Fibroblast of skin of scalp (primary cell): ENCODE data around the gene SYT14.
"Not testable (repeated sequence)": the region's sequence is repeated elsewhere in the genome, so short reads cannot be mapped to it uniquely, and the experiment has no call there.

Source experiments
- DNase-seq: peaks from one replicate; pipeline ENCODE4 v3.0.0-alpha.2; 2013

The SYT14 gene

DNA sequence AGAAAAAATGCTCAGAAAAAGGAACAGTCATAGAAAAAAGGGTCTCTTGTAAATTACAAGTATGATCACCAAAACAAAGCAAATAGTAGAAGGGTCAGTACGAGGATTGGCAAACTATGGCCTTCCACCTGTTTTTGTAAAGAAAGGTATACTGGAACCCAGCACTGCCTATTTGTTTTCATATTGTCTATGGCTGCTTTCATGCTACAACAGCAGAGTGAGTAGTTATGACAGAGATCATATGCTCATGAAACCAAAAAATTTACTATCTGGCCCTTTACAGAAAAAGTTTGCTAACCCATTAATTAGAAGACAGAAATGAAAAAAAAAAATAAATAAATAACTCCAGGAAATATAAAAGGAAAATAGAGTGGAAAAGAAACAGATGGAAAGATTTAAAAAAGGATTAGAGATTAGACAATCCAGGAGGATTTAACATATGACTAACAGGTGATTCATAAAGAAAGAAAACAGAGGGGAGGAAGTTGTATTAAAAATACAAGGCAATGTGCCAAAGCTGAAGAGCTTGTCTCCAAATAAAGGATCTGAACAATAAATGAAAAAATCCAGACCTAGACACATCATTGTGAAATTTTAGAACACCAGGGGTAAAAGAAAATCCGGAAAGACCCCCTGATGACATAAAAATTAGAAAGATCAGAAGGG lies 186.0 kb downstream of the SYT14 start:
- DNase-seq = peak; percentile 78

DNA sequence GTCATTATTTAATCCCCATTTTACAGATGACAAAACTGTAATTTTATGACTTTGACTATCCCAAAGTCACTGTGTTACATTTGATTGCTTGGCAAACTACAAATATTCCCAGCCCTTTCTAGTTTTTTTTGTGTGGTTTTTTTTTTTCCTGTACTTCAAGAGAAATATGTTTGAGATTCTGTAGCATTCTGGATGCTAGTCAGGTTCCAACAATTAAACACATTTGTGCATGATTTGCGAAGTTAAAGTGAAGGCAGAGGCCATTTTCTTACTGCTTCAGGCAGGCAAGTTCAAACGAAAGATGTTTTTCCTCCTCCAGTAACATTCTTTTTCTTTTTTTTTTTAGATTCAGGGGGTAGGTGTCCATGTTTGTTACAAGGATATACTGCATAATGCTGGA lies 186.7 kb downstream of the SYT14 start:
- peak; percentile 25 for DNase-seq

DNA sequence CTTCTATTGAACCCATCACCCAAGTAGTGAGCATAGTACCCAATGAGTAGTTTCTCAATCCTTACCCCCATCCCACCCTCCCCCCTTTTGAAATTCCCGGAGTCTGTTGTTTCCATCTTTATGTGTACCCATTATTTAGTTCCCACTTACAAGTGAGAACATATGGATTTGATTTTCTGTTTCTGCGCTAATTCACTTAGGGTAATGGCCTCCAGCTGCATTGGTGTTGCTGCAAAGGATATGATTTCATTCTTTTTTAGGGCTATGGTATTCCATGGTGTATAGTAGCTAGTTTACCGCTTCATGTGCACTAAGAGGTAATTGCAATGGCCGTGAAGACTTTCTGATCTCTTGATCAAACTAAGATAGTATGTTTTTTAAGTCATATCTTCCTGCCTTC lies 187.1 kb downstream of the SYT14 start:
- peak; percentile 62 for DNase-seq

DNA sequence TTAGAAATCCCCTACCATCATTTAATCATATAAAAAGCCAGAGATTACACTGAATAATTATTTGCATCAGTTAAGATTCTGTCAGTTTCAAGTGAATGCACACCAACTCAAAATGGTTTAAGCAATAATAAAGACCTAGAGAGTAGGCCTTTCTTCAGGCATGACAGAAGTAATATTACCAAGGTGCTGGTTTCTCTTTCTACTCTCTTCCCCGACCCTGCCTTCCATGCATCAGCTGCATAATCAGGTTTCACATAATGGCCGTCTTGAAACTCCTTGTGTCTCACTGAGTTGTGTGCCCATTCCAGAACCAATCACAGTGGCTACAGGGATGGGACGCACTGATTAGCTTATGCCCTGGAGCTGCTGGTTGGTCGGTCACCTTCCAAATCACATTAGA lies 191.1 kb downstream of the SYT14 start:
- DNase-seq = no peak

DNA sequence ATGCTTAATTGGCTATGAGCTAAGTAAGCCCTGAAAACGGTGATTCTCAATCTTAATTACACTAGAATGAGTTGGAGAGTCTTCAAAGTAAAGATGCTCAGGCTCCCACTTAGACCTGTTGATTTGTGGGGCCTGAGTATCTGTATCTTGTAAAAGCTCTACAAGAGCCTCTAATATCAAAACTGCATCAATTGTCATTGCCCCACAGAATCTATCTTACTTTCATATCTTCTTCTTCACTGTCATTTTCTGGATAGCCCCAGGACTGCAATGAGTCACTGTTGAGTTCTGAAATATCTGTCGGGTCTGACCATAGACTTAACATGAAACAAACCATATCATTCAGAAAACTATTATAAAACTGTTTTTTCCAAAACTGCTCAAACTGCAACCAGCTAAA lies 191.7 kb downstream of the SYT14 start:
- no peak for DNase-seq

DNA sequence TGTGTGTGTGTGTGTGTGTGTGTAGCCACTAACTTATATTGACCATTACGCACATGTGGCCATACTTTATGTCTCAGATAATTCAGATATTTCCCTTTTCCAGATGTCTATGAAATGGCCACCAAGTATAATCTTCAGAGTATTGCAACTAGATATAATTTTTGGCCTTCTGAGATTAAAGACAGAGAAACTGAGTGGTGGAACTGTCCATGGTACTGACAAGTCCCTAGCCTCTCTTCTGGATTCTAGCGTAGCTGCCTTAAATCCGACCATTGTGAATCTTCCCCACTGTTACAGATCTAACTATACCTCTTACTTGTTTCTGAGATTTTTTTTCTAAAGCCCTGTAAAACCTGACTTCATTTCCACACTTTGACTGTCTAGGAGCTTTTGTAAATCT lies 194.6 kb downstream of the SYT14 start:
- peak; percentile 59 for DNase-seq

DNA sequence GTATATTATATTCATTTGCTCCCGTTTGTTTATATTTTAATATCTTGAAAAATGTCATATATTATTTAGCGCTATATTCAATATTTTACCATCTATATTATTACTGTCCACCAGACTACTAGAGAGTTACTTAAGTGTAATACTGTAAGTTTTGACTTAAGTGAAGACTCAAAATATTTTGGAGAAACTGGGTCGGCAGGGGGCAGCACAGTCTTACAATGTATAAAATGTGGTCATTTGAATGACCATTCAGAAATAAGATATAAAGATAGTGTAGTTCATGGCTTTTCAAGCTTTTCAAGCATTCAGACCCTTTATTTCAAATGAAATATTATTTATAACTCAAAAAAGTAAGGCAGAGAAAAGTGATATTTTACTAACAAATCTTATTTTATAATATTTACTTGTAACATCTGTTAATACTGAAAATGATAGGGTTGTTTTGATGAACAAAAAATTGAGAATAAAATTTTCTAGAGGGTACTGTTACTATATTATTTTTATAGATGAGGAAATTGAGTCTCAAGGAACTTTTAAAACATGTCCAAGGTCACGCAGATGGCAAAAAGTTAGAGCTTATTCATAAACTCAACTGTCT lies 205.5 kb downstream of the SYT14 start:
- peak; percentile 69 for DNase-seq

DNA sequence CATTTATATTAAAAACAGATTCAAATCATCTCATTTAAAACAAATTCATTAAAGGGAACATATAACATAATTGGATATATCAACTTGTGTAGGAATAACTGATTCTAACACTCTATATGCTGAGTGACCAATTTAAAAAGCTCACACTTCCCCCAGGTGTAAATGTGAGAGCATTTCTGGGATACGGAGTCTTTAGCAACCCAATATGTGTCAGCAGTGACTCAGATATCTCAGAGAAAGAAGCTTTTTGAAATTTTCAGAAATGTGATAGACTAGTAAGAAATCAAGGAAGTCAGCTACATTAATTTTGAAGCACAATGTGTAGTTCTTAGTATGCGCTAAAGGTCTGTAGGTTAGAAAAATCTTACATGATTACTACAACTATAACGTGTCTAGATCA lies 206.7 kb downstream of the SYT14 start:
- no peak for DNase-seq

DNA sequence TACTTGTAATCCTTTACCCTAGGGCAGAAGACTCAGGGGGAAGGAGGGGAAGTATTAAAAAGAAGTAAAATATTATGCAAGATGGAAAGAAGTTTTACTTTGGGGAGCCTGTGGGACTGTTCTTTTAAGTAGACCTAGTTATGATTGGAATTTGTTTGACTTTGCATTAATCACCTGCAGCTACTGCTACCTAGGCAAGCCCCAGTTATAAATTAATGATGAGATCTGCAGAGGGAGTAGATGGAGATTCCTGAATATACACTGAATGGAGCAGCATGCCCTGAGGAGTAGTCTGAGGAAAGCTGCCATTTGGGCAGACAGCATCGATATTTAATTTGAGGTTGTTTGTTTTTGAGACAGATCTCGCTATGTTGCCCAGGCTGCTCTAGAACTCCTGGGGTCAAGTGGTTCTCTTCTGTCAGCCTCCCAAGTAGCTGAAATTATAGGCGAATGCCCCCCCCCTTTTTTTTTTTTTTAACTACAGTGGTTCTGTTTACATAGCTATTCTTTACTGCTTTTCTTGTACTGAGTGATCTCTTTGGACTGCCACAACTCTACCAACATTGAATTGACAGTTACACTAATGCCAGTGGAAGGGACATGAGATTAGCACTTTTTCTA lies 213.1 kb downstream of the SYT14 start:
- DNase-seq = no peak

DNA sequence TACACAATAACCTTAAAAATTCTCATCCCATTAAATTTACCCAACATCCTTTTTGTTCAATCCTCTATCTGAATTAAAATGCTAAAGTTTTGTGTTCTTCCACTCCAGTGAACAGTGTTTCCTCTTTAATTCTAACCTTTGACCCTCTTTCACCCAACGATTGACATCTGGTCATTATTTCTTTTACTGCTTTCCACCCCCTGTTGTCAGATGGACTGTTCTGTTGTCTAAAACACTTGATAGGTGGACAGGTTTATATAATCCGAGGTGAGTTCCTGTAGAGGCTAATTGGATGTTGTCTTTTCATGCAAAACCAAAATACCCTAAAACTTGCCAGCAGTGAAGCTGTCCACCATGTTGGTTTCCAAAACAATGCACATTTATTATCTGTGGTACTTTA lies 221.2 kb downstream of the SYT14 start:
- DNase-seq = no peak

DNA sequence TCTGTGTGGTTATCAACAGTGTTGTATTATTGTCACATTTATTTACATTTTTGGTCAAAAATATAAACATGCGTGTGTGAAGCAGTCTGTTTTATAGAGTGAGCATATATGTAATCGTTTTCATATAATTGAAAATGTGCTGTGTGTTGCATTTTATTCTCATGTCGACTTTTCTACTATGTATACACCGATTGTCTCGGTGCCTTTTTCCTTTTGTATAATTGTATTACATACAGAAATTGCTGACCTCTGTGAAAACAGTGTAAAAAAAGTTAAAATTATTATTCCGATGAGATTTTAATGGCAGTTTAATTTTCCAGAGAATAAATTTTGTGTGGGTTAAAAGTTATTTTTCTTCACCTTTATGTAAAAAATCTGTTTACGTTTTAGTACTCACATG lies 232.2 kb downstream of the SYT14 start:
- DNase-seq = no peak

DNA sequence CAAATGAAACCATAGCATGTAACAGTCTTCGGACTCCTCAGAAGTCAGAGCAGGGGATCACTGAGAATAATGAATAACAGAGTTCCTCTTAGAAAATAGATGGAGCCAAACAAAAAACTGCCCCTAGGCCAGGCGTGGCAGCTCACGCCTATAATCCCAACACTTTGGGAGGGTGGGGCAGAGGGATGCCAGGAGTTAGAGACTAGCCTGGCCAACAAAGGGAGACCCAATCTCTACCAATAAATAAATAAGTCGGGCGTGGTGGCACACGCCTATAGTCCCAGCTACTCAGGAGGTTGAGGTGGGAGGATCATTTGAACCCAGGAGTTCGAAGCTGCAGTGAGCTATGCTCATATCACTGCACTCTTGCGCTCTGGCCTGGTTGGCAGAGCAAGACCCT lies 236.1 kb downstream of the SYT14 start:
- no peak for DNase-seq

DNA sequence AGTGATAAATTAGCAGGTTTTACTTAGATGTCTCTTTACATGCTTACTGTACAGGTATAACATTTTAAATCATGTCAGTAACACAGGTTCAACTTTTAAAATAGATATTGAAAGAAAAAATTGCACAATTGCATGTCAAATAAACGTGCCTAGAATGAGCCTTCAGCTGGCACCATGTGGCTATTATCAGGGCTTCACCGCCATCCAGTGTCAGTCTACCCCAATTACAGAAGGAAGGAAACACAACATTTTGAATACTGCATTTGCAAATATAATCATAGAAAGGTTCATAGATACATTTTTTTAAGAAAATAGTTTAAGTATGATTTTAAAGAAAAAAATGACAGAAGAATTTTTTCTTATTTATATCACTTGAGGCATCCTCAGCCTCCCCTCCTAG lies 247.0 kb downstream of the SYT14 start:
- DNase-seq = no peak

DNA sequence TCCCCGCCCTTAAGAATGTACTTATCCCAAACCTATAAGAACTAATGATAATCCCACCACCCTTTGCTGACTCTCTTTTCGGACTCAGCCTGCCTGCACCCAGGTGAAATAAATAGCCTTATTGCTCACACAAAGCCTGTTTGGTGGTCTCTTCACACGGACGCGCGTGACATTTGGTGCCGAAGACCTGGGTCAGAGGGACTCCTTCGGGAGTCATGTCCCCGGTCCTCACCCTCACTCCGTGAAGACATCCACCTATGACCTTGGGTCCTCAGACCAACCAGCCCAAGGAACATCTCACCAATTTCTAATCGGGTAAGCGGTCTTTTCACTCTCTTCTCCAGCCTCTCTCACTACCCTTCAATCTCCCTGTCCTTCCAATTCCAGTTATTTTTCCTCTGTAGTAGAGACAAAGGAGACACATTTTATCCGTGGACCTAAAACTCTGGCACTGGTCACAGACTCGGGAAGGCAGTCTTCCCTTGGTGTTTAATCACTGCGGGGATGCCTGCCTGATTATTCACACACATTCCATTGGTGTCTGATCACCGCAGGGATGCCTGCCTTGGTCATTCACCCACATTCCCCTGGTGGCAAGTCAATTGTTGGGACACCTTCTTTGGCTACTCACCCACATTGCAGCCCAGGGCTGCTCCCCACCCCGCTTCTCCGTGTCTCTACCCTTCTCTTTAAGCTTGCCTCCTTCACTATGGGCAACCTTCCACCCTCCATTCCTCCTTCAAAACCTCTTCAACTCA lies 250.0 kb downstream of the SYT14 start:
- peak; percentile 81 for DNase-seq

DNA sequence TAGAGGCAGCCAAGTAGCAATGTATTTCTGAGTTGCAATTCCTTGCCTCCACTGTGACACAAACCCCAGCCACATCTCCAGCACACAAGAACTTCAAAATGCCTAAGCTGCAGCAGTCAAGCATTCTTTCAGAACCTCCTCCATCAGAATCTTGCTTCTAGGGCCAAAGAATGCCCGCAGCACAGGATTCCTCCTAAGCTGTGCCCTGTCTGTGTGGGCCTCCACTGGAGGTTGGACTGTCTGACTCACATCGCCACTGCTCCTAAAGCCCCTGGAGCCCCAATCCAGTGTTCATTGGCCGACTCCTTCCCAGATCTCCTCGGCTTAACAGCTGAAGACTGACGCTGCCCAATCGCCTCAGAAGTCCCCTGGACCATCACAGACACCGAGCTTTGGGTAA lies 251.4 kb downstream of the SYT14 start:
- DNase-seq = no peak

DNA sequence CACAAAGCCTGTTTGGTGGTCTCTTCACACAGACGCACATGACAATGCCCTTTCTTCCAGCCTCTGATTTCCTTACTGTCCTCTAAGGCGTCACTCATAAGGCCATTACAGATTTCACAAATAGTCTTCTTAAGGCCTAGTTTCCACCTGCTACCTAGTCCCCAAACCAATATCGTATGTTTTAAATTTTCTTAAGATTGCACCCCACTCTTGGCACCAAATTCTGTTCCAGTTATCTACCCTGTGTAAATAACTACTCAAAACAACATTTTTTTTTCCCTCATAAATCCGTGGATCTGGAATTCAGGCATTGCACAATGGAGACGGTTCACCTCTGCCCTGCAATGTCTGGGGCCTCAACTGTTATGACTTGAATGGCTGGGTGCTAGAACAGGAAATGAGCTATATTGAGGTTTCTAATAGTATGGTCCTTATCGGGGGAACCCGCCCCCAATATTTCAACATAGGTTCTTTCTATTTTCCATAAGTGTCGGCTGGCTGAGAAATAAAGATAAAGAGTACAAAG lies 257.7 kb downstream of the SYT14 start:
- DNase-seq = no peak

DNA sequence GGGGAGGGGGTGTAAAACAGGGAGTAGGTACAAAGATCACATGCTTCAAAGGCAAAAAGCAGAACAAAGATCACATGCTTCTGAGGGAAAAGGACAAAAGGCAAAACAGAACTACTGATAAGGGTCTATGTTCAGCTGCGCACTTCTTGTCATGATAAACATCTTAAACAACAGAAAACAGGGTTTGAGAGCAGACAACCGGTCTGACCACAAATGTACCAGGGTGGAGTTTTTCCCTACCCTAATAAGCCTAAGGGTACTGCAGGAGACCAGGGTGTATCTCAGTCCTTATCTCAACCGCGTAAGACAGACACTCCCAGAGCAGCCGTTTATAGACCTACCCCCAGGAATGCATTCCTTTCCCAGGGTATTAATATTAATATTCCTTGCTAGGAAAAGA lies 258.2 kb downstream of the SYT14 start:
- DNase-seq = not testable (repeated sequence)

DNA sequence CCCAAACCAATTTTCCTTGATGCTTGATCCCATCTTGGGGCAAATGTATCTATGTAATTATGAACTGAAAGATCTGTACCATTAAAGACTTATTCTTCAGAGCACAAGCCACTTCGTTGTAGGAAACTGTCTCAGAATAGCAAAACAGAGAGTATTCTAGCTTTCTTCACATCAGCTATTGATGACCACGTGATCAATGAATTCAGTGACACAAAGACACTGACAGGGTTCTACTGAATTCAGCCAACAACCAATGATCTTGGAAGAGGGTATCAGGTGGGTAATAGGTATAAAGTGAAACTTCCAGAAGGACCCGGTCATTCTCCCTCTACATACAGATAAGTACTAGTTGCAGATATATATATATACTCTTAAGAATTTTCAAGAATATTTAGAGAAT lies 260.8 kb downstream of the SYT14 start:
- no peak for DNase-seq

DNA sequence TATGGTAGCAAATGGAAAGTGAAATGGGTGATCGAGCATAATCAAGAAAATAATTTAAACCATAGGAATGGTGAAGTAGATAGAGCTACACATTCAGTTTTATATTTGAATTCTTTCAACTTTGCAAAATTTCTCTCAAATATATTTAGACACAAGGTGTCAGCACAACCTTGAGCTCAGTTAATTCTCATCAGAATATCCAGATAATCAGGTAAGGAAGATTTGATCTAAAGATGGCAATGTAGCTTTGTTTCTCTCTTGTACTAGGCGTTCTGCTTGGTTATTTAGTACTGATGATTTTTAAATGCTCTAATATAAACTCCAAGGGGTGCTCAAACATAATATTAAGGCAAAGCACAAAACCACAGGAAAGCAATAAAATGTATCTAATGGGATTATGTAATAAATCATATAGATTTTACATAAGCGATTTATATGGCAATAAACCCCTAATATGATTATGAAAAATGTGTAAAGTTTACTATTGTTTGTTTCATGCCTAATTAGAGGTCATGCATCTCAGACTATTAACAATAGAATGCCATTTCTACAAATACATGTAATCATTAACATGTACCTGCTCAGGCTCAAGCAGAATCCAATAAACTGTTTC lies 262.2 kb downstream of the SYT14 start:
- DNase-seq = no peak

DNA sequence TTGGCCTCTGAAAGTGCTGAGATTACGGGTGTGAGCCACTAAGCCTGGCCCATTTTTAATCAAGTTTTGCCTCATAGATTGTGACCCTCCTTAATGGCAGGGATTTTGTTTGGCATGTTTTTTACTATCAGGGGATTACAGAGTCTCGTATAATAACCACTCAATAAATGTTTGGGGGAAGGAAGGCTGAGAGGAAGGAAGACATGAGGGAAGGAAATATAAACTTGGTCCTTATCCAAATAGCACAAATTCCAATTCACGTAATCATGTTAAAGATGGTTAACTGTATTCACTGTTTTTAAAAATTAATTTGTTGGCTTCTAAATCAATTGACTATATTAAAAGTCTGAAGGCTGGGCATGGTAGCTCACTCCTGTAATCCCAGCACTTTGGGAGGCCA lies 263.7 kb downstream of the SYT14 start:
- DNase-seq = peak; percentile 37

DNA sequence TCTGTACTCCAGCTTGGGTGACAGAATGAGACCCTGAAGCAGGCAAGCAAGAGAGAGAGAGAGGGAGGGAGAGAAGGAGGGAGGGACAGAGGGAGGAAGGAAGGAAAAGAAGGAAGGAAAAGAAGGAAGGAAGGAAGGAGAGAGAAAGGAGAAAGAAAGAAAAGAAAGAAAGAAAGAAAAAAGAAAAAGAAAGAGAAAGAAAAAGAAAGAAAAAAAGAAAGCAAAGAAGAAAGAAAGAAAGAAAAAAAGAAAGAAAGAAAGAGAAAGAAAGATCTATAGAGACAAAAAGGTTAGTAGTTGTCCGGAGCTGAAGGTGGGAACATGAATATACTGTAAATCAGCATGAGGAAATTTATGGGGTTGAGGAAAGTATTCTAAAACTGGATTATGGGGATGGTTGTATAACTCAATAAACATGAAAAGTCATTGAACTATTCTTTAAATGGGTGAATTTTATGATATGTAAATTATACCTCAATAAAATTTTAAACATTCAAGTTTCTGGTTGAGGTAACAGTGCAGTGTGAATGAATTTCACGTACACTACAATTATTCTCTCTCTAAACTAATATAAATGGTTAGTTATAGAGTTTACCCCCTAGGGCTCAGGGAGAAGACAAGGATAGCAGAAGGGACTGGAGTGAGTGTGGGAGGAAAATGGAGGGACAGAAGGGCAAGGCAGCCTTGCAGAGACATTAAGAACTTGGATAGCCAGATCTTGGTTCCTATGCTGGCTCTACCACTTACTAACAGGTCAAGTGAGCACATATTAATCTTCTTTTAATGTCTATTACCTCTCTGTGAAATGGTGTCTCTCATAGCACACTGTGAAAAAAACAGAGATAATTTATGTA lies 269.8 kb downstream of the SYT14 start:
- DNase-seq = no peak

DNA sequence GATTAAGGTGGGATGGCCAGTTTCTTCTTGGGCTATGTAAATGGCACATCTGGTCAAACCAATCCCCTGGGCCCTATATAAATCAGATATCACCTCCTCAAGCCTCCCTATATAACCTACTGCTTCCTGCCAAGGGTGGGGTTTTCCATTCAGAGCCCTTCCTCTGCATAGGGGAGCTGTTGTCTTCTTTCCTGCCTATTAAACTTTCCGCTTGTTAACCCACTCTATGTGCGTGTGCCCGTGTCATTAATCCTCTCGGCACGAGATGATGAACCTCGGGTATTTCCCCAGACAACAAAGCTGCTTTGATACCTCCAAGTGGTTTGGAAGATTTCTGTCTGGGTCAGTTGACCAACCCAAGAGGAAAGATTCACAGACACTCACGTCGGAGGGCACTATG lies 275.3 kb downstream of the SYT14 start:
- no peak for DNase-seq
